Measurements from ENCODE around the gene GOLT1B. TPM values are rescaled to one million over a fixed set of nuclear protein-coding genes. Genes with fewer than 3 reads are reported as not detected.

GOLT1B gene
- polyA plus RNA-seq, 1 of the 3 experiments (the other 2 are of a cell fraction), result 7.9 TPM

DNA sequence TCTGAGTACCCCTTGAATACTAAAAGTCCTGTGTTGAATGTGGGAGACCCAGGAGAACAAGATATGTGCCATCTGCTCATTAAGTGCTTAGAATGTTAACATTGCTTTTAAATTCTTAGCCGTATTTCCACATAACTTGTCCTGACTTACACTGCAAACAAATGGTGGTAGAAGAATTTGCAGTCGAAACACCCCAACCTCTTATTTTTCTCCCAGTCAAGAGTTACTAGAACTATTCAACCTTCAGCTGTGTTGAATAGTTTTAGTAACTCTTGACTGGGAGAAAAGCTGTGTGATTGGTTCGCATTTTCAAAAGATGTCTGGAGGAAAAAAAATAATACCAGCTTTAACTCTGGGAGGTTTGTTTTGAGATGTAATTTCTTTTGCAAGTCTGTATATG lies 16.9 kb downstream of the GOLT1B start:
- Histone ChIP-seq H4K20me1 (ENCODE audit: insufficient read depth) (no peaks in the 10 kb centered on the region), H3K36me3 (replicated peaks in 1 of 2; ENCODE audit: control insufficient read depth in 1 of 2, insufficient read depth in 2 of 2, low read length in 1 of 2) (peaks cover 40 to 50% of the 10 kb centered on the region in 2 experiments), H3K9me3 (no peaks in the 10 kb centered on the region), H3K4me3 (ENCODE audit: low read depth in 2 of 2, low read length in 1 of 2) (no peak overlapping the region), H3K79me2 (ENCODE audit: insufficient read depth) (no peaks in the 10 kb centered on the region), H3K9ac (no peak overlapping the region), H2AFZ (ENCODE audit: low read depth) (no peak overlapping the region), H3K27me3 (ENCODE audit: insufficient read depth) (no peaks in the 10 kb centered on the region), H3K4me2 (no peak overlapping the region), H3K27ac (ENCODE audit: low read depth in 2 of 2, low read length in 1 of 2) (no peak overlapping the region), H3K4me1 (ENCODE audit: control insufficient read depth in 1 of 2, insufficient read depth in 2 of 2, low read depth in 1 of 2, low read length in 1 of 2) (no peaks in the 10 kb centered on the region), H3F3A (replicated peaks; ENCODE audit: insufficient read depth) (peaks cover 14% of the 10 kb centered on the region), H3K9me2 (no peaks in the 10 kb centered on the region)
- WGBS (ENCODE audit: low lambda C conversion rate), result 97% methylated on average over 3 of the region's 3 CpGs
- POLR2A ChIA-PET, result no interaction called here
- CTCF ChIA-PET, result interaction anchor here (0.6 to 1.0 kb wide), 2 partner anchors 29 to 139 kb away, joined by 3 read pairs; no protein-coding TSS in a partner anchor
- DNase-seq, result no peak
- TF ChIP-seq, protein P1, sequence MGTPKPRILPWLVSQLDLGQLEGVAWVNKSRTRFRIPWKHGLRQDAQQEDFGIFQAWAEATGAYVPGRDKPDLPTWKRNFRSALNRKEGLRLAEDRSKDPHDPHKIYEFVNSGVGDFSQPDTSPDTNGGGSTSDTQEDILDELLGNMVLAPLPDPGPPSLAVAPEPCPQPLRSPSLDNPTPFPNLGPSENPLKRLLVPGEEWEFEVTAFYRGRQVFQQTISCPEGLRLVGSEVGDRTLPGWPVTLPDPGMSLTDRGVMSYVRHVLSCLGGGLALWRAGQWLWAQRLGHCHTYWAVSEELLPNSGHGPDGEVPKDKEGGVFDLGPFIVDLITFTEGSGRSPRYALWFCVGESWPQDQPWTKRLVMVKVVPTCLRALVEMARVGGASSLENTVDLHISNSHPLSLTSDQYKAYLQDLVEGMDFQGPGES (IDR thresholded peaks at IDR 0.05; ENCODE audit: low read depth, low read length), result no peak
- TF ChIP-seq FOXM1 (IDR thresholded peaks at IDR 0.05; ENCODE audit: low read depth), result no peak
- TF ChIP-seq, protein P2, sequence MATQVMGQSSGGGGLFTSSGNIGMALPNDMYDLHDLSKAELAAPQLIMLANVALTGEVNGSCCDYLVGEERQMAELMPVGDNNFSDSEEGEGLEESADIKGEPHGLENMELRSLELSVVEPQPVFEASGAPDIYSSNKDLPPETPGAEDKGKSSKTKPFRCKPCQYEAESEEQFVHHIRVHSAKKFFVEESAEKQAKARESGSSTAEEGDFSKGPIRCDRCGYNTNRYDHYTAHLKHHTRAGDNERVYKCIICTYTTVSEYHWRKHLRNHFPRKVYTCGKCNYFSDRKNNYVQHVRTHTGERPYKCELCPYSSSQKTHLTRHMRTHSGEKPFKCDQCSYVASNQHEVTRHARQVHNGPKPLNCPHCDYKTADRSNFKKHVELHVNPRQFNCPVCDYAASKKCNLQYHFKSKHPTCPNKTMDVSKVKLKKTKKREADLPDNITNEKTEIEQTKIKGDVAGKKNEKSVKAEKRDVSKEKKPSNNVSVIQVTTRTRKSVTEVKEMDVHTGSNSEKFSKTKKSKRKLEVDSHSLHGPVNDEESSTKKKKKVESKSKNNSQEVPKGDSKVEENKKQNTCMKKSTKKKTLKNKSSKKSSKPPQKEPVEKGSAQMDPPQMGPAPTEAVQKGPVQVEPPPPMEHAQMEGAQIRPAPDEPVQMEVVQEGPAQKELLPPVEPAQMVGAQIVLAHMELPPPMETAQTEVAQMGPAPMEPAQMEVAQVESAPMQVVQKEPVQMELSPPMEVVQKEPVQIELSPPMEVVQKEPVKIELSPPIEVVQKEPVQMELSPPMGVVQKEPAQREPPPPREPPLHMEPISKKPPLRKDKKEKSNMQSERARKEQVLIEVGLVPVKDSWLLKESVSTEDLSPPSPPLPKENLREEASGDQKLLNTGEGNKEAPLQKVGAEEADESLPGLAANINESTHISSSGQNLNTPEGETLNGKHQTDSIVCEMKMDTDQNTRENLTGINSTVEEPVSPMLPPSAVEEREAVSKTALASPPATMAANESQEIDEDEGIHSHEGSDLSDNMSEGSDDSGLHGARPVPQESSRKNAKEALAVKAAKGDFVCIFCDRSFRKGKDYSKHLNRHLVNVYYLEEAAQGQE (IDR thresholded peaks at IDR 0.05; ENCODE audit: low read depth, low read length), result no peak
- no peak for TF ChIP-seq SIN3A (IDR thresholded peaks at IDR 0.05; ENCODE audit: borderline replicate concordance, low read depth, low read length)
- TF ChIP-seq, protein P3, sequence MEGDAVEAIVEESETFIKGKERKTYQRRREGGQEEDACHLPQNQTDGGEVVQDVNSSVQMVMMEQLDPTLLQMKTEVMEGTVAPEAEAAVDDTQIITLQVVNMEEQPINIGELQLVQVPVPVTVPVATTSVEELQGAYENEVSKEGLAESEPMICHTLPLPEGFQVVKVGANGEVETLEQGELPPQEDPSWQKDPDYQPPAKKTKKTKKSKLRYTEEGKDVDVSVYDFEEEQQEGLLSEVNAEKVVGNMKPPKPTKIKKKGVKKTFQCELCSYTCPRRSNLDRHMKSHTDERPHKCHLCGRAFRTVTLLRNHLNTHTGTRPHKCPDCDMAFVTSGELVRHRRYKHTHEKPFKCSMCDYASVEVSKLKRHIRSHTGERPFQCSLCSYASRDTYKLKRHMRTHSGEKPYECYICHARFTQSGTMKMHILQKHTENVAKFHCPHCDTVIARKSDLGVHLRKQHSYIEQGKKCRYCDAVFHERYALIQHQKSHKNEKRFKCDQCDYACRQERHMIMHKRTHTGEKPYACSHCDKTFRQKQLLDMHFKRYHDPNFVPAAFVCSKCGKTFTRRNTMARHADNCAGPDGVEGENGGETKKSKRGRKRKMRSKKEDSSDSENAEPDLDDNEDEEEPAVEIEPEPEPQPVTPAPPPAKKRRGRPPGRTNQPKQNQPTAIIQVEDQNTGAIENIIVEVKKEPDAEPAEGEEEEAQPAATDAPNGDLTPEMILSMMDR (IDR thresholded peaks at IDR 0.05), result no peak
- TF ChIP-seq, protein P4, sequence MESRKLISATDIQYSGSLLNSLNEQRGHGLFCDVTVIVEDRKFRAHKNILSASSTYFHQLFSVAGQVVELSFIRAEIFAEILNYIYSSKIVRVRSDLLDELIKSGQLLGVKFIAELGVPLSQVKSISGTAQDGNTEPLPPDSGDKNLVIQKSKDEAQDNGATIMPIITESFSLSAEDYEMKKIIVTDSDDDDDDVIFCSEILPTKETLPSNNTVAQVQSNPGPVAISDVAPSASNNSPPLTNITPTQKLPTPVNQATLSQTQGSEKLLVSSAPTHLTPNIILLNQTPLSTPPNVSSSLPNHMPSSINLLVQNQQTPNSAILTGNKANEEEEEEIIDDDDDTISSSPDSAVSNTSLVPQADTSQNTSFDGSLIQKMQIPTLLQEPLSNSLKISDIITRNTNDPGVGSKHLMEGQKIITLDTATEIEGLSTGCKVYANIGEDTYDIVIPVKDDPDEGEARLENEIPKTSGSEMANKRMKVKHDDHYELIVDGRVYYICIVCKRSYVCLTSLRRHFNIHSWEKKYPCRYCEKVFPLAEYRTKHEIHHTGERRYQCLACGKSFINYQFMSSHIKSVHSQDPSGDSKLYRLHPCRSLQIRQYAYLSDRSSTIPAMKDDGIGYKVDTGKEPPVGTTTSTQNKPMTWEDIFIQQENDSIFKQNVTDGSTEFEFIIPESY (IDR thresholded peaks at IDR 0.05; ENCODE audit: borderline replicate concordance, low read depth), result no peak
